GM21367 (cell line): ENCODE measurements around the gene DIP2A.

Experiments
- ATAC-seq: cut with Tn5 transposase; IDR thresholded peaks from one replicate; pipeline ENCODE4 v1.9.1; 2021; ENCODE audit not compliant: unreplicated experiment

The DIP2A gene, protein sequence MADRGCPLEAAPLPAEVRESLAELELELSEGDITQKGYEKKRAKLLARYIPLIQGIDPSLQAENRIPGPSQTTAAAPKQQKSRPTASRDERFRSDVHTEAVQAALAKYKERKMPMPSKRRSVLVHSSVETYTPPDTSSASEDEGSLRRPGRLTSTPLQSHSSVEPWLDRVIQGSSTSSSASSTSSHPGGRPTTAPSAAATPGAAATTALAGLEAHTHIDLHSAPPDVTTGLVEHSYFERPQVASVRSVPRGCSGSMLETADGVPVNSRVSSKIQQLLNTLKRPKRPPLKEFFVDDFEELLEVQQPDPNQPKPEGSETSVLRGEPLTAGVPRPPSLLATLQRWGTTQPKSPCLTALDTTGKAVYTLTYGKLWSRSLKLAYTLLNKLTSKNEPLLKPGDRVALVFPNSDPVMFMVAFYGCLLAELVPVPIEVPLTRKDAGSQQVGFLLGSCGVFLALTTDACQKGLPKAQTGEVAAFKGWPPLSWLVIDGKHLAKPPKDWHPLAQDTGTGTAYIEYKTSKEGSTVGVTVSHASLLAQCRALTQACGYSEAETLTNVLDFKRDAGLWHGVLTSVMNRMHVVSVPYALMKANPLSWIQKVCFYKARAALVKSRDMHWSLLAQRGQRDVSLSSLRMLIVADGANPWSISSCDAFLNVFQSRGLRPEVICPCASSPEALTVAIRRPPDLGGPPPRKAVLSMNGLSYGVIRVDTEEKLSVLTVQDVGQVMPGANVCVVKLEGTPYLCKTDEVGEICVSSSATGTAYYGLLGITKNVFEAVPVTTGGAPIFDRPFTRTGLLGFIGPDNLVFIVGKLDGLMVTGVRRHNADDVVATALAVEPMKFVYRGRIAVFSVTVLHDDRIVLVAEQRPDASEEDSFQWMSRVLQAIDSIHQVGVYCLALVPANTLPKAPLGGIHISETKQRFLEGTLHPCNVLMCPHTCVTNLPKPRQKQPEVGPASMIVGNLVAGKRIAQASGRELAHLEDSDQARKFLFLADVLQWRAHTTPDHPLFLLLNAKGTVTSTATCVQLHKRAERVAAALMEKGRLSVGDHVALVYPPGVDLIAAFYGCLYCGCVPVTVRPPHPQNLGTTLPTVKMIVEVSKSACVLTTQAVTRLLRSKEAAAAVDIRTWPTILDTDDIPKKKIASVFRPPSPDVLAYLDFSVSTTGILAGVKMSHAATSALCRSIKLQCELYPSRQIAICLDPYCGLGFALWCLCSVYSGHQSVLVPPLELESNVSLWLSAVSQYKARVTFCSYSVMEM (N-terminal part only)

DNA sequence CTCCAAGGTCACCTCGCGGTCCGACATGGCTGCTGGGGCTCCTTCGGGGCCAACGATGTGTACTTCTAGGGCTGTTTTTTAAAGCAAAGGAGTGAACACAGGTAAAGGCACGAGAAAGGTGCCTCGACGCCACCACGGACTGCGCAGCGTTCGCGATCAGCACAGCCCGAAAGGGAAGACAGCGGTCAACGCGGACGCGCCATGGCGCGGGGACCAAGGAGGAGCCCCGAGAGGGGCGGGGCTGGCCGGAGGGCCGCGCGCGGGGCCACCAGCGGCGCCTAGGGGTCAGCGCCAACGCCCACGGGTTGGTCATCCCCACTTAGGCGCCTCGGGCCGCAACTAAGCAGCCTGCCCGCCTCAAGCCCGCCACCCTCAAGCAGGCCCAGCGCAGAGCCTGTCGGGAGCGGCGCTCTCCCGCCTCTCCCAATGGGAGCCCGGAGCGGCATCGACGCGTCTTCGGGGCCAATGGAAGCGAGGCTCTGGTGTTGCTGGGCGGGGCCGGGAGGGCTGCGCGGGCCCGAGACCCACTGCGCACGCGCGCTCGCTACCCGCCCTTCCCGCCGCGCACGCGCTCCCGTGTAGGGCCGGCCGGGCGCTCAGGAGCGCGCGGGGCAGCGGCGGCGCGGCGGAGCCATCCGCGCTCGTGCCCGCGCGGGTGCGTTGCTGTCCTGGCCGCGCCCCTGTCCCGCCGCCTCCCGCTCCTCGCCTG lies at the start of gene DIP2A:
Gene DIP2A, plus strand, starts transcription at position 577 of the 709 bp plus-strand sequence. CDS start 241 bp downstream, outside the sequence.
- peak; percentile 83 for ATAC-seq

- no peak for ATAC-seq
Measured at GRCh38 chr21:46409641-46410406, 48.9 kb upstream of the DIP2A start.

GRCh38 chr21:46410516-46410915 lies 48.2 kb upstream of the DIP2A start:
- ATAC-seq: no peak

- no peak for ATAC-seq
Measured at GRCh38 chr21:46411236-46411635, 47.5 kb upstream of the DIP2A start.

DNA sequence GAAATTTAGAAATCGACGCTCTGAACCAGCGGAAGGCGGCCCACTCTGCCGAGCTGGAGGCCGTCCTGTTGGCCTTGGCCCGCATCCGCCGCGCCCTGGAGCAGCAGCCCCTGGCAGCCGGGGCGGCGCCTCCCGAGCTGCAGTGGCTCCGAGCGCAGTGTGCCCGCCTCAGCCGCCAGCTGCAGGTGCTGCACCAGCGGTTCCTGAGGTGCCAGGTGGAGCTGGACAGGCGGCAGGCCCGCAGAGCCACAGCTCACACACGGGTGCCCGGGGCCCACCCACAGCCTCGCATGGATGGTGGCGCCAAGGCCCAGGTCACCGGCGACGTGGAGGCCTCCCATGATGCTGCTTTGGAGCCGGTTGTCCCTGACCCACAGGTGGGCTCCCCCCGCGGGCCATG lies 47.0 kb upstream of the DIP2A start:
- ATAC-seq: no peak

GRCh38 chr21:46412521-46413364 lies 45.9 kb upstream of the DIP2A start:
- no peak for ATAC-seq

- ATAC-seq: no peak
Measured at GRCh38 chr21:46413365-46413696, 45.4 kb upstream of the DIP2A start.

- ATAC-seq: no peak
Measured at GRCh38 chr21:46414965-46415275, 43.8 kb upstream of the DIP2A start.

- ATAC-seq: no peak
Measured at GRCh38 chr21:46416551-46416950, 42.1 kb upstream of the DIP2A start.

- ATAC-seq: no peak
Measured at GRCh38 chr21:46418265-46418946, 40.3 kb upstream of the DIP2A start.

- no peak for ATAC-seq
Measured at GRCh38 chr21:46420241-46421190, 38.2 kb upstream of the DIP2A start.

DNA sequence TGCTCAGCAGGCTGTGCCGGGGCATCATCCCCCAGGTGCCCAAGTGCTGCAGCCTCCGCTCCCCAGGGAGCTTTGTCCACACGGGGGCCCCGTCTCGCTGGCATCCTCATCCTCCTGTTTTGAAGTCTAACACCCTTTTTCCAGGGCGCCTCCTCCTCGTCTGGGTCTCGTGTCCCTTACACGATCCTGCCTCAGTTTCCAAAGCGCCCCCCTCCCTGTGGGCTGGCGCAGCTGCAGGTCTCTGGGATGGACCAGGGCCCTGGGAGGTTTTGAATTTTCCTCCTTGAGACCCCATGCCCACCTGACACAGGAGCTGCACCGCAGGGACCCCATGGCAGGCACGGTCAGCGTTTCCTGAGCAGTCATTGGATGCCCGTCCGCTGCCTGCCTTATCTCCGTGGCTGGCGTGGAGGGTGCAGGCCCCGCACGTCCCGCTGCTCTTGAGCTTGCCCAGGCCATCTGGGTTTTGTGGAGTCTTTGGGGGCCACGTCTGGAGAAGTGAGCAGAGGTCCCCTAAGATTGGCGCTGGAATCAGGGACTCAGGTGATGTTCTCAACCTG lies 37.4 kb upstream of the DIP2A start:
- ATAC-seq: no peak

DNA sequence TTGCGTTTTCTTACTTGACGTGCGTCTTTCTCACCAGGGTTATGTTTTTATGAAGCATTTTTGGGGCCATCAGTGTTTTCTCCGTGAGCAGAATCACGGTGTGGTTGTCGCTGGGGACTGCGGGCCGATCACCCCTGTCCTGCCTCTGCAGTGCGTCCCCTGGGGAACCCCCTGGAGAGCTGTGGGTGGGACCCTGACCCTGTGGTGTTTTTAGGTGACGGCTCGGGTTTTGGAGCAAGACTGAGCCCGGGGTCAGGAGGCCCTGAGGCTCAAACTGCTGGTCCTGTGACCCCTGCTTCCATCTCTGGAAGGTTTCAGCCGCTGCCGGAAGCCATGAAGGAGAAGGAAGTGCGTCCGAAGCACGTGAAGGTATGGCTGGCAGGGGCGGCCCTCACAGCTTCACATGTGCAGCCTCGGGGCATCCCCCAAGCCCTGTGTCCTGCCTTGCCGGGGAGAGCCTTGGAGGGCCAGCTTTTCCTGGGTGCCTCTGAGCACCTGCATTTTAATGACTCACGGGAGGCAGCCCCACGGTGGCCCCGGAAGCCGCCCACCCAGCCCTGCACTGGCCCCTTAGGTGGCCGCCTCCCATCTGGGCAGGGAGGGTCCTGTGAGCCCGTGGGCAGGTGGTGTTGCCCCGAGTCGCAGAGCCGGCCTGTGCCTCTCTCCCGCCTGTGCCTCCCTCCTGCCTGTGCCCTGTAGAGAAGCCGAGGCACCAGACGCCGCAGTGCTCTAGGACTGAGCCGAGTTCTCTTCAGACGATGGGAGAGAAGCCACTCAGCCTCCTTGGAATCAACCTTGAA lies 36.7 kb upstream of the DIP2A start:
- no peak for ATAC-seq

- ATAC-seq: no peak
Measured at GRCh38 chr21:46422636-46423241, 36.0 kb upstream of the DIP2A start.

- no peak for ATAC-seq
Measured at GRCh38 chr21:46423546-46424038, 35.1 kb upstream of the DIP2A start.
